ENCODE results near the gene LIM2.

DNA sequence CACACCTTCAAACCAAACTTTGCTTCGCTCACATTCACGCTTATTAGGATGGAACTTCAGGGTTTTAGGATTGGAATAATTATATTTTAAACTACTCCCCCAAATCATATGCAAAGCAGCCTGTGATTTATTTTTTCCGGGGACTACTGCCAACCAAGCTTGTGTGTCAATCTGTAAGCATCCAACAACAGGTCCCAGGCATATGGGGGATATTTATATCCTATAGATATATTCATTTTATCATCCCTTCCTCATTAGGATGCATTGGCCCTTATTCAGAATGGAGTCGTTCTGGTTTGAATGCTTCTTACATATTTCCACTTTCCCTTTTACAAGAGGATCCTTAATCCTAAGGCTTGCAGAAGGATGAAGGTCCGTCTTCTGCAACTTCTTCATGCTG, 11.5 kb upstream of the LIM2 start:
- no peak for TF ChIP-seq CTCF (IDR thresholded peaks at IDR 0.05; ENCODE audit: control extremely low read depth in 1 of 3, insufficient read depth in 1 of 3, low read depth in 1 of 3, low read length in 3 of 3)
- TF ChIP-seq TBP (IDR thresholded peaks at IDR 0.05; ENCODE audit: low read depth, low read length): no peak
- TF ChIP-seq POLR2A (IDR thresholded peaks at IDR 0.05; ENCODE audit: control extremely low read depth in 1 of 2, low read depth in 2 of 2, low read length in 2 of 2): no peak
- TF ChIP-seq FOSL1 (IDR thresholded peaks at IDR 0.05; ENCODE audit: insufficient read depth, low read depth, low read length): no peak
- TF ChIP-seq POLR2AphosphoS5 (IDR thresholded peaks at IDR 0.05; ENCODE audit: low read depth, low read length): no peak
- no peak for TF ChIP-seq TEAD4 (IDR thresholded peaks at IDR 0.05; ENCODE audit: low read depth, low read length)
- TF ChIP-seq, protein P1, sequence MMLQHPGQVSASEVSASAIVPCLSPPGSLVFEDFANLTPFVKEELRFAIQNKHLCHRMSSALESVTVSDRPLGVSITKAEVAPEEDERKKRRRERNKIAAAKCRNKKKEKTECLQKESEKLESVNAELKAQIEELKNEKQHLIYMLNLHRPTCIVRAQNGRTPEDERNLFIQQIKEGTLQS (IDR thresholded peaks at IDR 0.05; ENCODE audit: insufficient read depth, low read depth, low read length): no peak

All from H1 (cell line).